ENCODE measurements around the gene FREM1. TPM values are rescaled to one million over a fixed set of nuclear protein-coding genes. Genes with fewer than 3 reads are reported as not detected.

The FREM1 gene
- total and polyA plus RNA-seq, 2 donors = 4.3 to 53.2 TPM

DNA sequence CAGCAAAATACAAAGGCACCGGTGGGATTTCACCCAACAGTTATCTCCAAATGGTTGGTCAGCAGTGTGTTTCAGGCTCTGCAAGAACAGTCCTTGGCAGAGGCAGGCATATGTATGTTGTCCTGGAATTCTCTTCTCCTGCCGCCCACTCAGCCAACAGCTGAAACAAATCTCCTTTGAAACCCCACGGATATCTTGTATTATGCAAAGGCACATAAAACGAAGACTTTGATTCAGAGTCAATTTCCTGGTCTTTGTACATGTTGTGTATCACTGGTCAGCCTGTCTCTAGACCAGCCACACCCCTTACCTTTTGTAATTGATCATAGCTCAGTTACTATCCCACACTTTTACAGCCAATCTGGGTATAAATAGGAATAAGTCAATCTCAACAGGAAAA is 29.2 kb downstream of the FREM1 start:
- WGBS = 28% methylated on average over 4 of the region's 4 CpGs

DNA sequence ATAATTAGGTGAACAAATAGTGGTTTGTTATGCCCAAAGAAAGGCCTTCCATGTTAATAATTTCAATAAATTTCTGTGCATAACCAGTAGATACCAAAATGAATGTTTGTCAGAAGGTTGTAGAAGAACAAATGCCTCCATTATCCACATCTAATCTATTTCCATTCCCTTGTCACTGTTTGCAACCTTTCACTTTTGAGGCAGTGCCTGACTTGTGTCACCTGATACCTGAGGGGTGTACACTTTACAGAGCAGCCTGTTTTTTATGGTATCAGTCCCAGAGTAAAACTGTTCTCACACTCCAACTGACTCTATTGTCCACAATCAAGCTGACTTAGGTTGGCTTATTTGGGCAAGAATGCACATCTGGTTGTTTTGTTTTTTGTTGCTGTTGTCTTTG is 40.1 kb downstream of the FREM1 start:
- no peak for DNase-seq (ENCODE audit: extremely low spot score)
- no peak overlapping the region for H3K27ac ChIP-seq (ENCODE audit: low read depth)
- no peaks in the 10 kb centered on the region for H3K36me3 ChIP-seq (ENCODE audit: insufficient read depth)
- no peak overlapping the region for H3K4me3 ChIP-seq (ENCODE audit: low read depth, low read length)
- no peaks in the 10 kb centered on the region for H3K4me1 ChIP-seq (ENCODE audit: insufficient read depth)

More for the DNA sequence above, 29.2 kb downstream of the FREM1 start:
- no peaks in the 10 kb centered on the region for H3K36me3 ChIP-seq (ENCODE audit: insufficient read depth)
- H3K4me1 ChIP-seq (ENCODE audit: insufficient read depth) = no peaks in the 10 kb centered on the region
- no peak overlapping the region for H3K4me3 ChIP-seq (ENCODE audit: low read depth, low read length)
- DNase-seq (ENCODE audit: extremely low spot score) = no peak
- no peak overlapping the region for H3K27ac ChIP-seq (ENCODE audit: low read depth)

DNA sequence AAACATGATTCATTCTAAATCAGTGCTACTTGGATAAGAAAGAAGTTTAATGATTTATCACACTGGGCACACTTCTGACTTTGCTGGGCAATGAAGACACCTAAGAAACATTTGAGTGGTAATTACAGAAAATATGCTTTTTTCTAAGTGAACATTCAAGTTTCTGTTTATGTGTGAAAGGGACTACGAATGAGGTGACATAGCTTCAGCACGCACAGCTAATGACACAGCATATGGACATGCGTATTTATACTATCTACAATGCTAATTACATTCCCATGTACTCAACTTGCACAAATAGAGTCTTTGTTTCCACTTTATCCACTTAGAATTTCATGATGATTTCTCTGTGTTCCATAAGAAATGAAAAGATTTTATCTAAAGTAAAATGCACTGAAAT is 40.6 kb downstream of the FREM1 start:
- no peak for DNase-seq (ENCODE audit: extremely low spot score)

DNA sequence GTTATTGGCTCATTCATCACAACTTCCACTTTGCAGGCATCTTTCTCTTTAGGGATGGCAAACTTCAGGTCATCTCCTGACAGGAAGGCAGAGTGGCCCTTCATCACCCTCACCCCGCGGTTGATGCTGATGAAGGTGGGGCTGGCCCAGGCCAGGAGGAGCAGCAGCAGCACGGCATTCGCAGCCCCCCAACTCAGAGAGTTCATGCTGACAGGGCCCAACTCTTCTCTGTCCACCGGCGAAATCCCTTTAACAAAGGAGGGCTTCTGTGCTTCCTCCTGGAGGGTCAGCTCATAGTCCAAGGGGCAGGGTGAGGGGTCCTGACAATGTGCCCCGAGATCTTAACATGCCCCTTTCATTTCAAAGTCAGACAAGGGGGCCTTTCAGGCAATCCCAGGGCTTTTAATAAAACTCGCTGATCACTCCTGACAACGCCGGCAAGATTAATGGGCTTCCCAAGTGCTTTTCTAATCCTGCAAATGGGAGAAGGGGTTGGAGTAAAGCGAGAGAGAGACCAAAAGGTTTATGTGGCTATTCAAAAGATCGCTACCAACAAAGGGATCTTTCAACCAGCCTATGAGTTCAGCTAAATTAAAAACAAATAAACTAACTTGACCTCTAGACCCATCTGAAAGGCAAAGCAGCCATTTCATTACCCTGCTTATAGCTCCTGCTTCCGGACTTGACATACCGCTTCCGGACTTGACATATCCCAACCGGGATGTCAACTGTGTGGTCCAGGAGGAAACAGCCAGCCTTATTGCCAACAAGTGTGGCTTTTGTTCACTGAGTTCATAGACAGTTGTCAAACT is 41.2 kb downstream of the FREM1 start:
- Histone ChIP-seq H3K27ac (ENCODE audit: low read depth) (no peak overlapping the region), H3K4me3 (ENCODE audit: low read depth, low read length) (no peak overlapping the region), H3K36me3 (ENCODE audit: insufficient read depth) (no peaks in the 10 kb centered on the region), H3K4me1 (ENCODE audit: insufficient read depth) (no peaks in the 10 kb centered on the region)
- WGBS = 58% methylated on average over 16 of the region's 16 CpGs
- no peak for DNase-seq (ENCODE audit: extremely low spot score)

More for the DNA sequence above, 40.6 kb downstream of the FREM1 start:
- H3K4me3 ChIP-seq (ENCODE audit: low read depth, low read length) = no peak overlapping the region
- no peaks in the 10 kb centered on the region for H3K36me3 ChIP-seq (ENCODE audit: insufficient read depth)
- 74% methylated on average over 3 of the region's 3 CpGs for WGBS
- no peak overlapping the region for H3K27ac ChIP-seq (ENCODE audit: low read depth)
- no peaks in the 10 kb centered on the region for H3K4me1 ChIP-seq (ENCODE audit: insufficient read depth)

DNA sequence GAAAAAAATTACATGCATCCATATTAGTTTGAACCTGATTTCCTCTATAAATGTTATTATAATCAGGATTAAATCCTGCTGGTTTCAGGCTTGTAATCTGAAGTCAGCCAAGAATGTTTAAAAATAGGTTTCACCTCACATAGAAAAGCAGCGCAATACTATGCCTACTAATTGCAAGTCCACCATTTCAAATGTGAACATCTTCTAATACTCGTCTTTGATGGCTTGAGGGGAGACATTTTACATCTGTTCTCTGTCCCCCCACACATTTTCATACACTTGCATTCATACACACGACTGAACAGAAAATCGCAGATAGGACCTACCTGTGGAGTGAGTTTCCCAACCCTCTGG is 41.8 kb downstream of the FREM1 start:
- no peak for DNase-seq (ENCODE audit: extremely low spot score)
- Histone ChIP-seq H3K4me1 (ENCODE audit: insufficient read depth) (no peaks in the 10 kb centered on the region), H3K27ac (ENCODE audit: low read depth) (no peak overlapping the region), H3K4me3 (ENCODE audit: low read depth, low read length) (no peak overlapping the region), H3K36me3 (ENCODE audit: insufficient read depth) (no peaks in the 10 kb centered on the region)
- WGBS = 64% methylated on average over 4 of the region's 4 CpGs

DNA sequence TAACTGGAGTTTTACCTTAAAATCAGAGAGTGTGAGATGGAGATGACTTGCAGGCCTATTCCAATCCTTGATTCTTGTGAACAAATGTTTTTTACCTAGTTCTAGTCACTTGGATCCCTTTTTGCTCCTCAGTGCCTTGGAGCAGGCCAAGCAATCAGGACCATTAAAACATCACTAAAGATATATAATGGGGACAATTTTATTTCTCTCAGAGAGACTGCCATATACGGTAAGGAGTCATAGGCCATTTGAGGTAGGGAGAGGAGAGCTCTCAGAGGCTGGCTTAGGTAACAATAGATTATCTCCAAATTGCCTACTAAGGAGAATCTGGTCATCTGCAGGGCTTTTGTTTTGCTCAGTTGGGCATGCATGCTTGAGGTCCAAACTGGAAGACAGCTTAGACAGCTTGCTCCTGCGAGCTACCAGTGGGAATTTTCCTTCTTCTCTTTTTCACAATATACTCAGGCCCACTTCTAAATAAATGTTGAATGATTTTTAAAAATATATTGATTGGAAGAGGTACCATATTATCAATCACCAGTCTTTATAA is 44.0 kb downstream of the FREM1 start:
- WGBS = 71% methylated on average over 2 of the region's 2 CpGs
- no peak overlapping the region for H3K4me3 ChIP-seq (ENCODE audit: low read depth, low read length)
- DNase-seq (ENCODE audit: extremely low spot score) = no peak
- no peaks in the 10 kb centered on the region for H3K4me1 ChIP-seq (ENCODE audit: insufficient read depth)
- H3K27ac ChIP-seq (ENCODE audit: low read depth) = no peak overlapping the region
- H3K36me3 ChIP-seq (ENCODE audit: insufficient read depth) = no peaks in the 10 kb centered on the region

DNA sequence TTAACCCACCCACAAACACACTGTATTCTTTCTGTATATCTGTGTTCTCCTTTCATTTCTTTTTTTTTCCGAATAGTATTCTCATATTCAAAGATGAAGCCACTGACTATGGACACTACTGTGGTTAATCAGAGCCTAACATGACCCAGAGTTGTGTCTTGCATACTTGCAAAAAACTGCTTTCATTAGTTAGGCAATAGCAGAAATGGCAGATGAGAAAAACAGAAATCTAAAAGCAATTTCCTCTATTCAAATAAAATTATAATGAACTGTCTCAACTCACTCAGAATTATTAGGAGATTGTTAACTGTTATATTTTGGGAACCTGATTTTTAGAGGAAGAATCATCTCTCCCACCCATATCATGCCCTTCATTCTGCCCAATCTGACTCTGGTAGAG is 45.9 kb downstream of the FREM1 start:
- H3K4me3 ChIP-seq (ENCODE audit: low read depth, low read length) = no peak overlapping the region
- H3K4me1 ChIP-seq (ENCODE audit: insufficient read depth) = no peaks in the 10 kb centered on the region
- no peaks in the 10 kb centered on the region for H3K36me3 ChIP-seq (ENCODE audit: insufficient read depth)
- WGBS = 94% methylated on average over 1 of the region's 1 CpG
- no peak overlapping the region for H3K27ac ChIP-seq (ENCODE audit: low read depth)
- no peak for DNase-seq (ENCODE audit: extremely low spot score)

DNA sequence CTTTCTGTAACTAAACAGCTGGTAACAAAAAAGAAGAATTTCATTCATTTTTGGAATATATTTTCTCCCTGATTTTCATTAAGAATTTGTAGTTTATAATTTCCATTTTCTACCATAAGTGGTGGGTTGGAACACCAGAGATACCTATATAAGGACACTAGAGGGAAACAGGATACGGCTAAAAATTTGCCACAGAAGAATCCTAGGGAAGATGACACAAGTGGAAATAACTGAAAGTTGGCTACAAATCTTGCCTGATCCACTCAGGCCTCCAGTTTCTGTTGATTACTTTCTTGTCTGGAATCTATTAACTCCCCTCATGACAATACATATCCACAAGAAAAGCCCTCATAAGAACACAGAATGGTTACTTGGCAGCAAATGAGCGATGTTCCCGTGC is 46.8 kb downstream of the FREM1 start:
- Histone ChIP-seq H3K36me3 (ENCODE audit: insufficient read depth) (no peaks in the 10 kb centered on the region), H3K4me3 (ENCODE audit: low read depth, low read length) (no peak overlapping the region), H3K4me1 (ENCODE audit: insufficient read depth) (no peaks in the 10 kb centered on the region), H3K27ac (ENCODE audit: low read depth) (no peak overlapping the region)
- no peak for DNase-seq (ENCODE audit: extremely low spot score)
- 93% methylated on average over 3 of the region's 3 CpGs for WGBS

DNA sequence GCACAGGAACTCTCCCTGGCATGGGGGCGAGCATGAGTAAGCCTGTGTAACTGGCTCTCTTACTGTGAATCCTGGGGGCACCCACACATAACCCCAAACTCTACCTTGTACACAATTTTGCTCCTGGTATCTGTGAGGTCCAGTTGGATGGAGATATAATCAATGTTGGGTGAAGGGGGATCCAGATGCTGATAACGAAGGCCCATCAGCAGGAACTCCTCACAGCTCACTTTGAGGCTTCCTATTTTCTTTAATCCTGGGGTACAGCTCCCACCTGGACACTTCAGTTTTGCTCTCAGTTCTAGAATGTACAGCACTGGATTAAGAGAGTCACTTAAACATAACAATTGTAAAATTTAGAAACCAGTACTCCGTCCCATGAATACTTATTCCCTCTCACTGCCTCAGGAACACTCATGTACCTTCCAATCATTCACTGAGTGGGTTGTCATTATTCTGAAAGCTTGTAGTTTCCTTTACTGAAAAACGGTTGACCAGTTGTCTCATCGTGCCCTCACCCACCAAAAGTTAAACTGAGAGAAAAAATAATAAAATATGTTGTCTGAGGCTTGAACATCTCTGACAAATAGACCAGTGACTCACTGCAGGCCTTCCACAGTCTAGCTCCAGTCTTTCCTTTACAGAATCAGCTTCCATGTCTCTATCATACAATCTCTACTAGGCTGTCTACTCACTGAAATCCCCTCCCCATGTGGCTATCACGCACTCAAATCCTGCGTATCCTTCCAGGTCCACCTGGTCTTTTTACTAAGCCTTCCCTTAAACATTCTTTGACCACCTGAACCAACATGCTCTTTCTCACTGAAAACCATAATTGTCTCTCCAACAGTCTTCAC is 52.6 kb downstream of the FREM1 start:
- H3K4me1 ChIP-seq (ENCODE audit: insufficient read depth) = no peaks in the 10 kb centered on the region
- no peaks in the 10 kb centered on the region for H3K36me3 ChIP-seq (ENCODE audit: insufficient read depth)
- no peak overlapping the region for H3K4me3 ChIP-seq (ENCODE audit: low read depth, low read length)
- WGBS = 93% methylated on average over 7 of the region's 7 CpGs
- DNase-seq (ENCODE audit: extremely low spot score) = no peak
- no peak overlapping the region for H3K27ac ChIP-seq (ENCODE audit: low read depth)

DNA sequence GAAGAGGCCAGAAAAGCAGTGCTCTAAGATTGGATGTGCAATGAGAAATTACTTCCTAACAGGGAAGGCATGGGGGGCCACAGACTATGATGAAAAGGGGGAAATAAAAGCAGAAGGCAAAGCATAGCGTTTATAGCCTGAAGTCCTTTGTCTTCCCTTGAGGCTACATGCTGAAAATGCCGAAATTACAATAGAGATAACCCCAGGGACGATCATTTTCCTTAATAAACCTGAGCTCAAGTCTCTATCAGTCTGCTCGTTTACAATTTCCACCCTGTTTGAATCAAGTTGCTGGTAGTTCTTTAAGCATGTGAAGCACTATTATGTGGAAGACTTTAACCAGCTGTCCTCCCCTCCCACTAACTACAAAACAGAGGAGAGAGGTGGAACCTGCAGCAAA is 60.4 kb downstream of the FREM1 start:
- Histone ChIP-seq H3K27ac (ENCODE audit: low read depth) (no peak overlapping the region), H3K4me3 (ENCODE audit: low read depth, low read length) (no peak overlapping the region), H3K36me3 (ENCODE audit: insufficient read depth) (no peaks in the 10 kb centered on the region), H3K4me1 (ENCODE audit: insufficient read depth) (no peaks in the 10 kb centered on the region)
- DNase-seq (ENCODE audit: extremely low spot score) = no peak
- WGBS = 60% methylated on average over 4 of the region's 4 CpGs

DNA sequence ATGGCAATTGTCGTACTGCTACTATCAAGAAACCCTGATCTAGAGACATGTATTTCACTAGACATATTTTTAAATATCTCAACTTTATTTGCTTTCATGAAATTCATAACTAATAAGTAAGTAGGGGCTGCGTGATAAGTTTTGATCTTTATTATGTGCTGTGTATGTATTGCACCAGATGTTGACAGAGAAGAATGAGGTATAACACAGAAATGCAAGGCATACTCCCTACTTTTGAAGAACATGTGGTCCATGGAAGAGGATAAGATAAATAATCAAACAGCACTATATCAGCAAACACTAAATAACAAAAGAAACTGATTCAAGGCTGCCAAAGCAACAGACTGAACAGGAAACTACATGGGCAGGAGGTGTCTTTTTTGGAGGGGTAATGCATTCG is 60.9 kb downstream of the FREM1 start:
- H3K27ac ChIP-seq (ENCODE audit: low read depth) = no peak overlapping the region
- H3K36me3 ChIP-seq (ENCODE audit: insufficient read depth) = no peaks in the 10 kb centered on the region
- 84% methylated on average over 3 of the region's 3 CpGs for WGBS
- no peaks in the 10 kb centered on the region for H3K4me1 ChIP-seq (ENCODE audit: insufficient read depth)
- no peak overlapping the region for H3K4me3 ChIP-seq (ENCODE audit: low read depth, low read length)
- no peak for DNase-seq (ENCODE audit: extremely low spot score)

DNA sequence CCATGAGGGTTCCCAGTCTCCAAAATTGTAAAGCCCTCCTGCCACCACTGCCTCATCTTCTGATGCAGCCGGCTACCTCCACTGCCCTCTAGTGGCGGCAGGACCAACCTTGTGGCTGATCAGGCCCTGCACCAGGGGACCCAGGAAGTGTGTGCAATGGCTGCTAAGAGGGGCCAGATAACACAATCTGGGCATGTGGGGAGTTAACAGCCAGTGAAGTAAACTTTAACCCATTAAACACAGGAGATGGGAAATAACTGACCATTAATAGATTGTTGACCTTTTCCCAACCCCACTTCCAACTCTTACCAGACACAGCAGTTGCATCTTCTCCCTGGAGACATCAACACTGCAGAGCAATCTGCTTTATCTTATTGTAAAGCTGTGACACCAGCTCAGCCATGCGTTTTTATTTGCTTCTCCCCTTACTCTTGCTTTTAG is 63.3 kb downstream of the FREM1 start:
- peak; percentile 14 for DNase-seq (ENCODE audit: extremely low spot score)
- H3K36me3 ChIP-seq (ENCODE audit: insufficient read depth) = no peaks in the 10 kb centered on the region
- H3K4me1 ChIP-seq (ENCODE audit: insufficient read depth) = no peaks in the 10 kb centered on the region
- H3K27ac ChIP-seq (ENCODE audit: low read depth) = no peak overlapping the region
- no peak overlapping the region for H3K4me3 ChIP-seq (ENCODE audit: low read depth, low read length)
- WGBS = 23% methylated on average over 3 of the region's 3 CpGs

DNA sequence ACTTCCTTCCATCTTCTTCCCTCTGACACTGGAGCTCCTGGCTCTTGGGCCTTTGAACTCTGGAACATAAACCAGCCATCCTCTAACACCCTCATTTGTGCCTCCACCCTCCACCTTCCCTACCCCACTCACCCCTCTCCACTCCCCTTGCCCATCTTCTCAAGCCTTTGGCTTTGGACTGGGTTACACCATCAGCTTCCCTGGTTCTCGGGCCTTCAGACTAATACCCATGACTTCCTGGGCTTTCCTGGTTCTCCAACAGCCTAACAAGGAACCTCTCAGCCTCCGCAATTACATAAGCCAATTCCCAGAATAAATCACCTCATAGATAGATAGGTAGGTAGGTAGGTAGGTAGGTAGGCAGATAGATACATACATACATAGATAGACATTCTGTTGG is 67.1 kb downstream of the FREM1 start:
- Histone ChIP-seq H3K4me3 (ENCODE audit: low read depth, low read length) (no peak overlapping the region), H3K4me1 (ENCODE audit: insufficient read depth) (no peaks in the 10 kb centered on the region), H3K27ac (ENCODE audit: low read depth) (no peak overlapping the region), H3K36me3 (ENCODE audit: insufficient read depth) (no peaks in the 10 kb centered on the region)
- WGBS = 97% methylated on average over 2 of the region's 2 CpGs
- DNase-seq (ENCODE audit: extremely low spot score) = no peak

DNA sequence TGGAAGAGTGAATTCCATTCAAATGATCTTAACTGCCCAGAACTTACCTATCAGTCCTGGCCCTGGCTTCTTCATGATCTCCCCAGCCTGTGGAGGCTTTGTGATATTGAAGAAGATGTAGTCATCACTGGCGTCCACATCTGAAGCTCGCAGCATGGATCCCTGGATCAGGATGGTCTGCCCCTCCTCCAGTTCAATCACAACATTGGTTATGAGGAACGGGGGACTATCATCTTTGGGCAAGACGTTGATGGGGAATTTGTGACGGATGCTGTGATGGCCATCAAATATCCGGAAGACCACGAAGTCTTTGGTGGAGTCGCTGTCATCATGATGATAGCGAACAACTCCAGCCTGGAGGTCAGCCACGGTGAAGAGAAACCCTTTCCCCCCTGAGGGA is 68.0 kb downstream of the FREM1 start:
- 97% methylated on average over 10 of the region's 10 CpGs for WGBS
- no peak overlapping the region for H3K4me3 ChIP-seq (ENCODE audit: low read depth, low read length)
- H3K4me1 ChIP-seq (ENCODE audit: insufficient read depth) = no peaks in the 10 kb centered on the region
- no peak for DNase-seq (ENCODE audit: extremely low spot score)
- no peaks in the 10 kb centered on the region for H3K36me3 ChIP-seq (ENCODE audit: insufficient read depth)
- no peak overlapping the region for H3K27ac ChIP-seq (ENCODE audit: low read depth)
